B cell (primary cell): Measurements from ENCODE around the gene CAP2.

ENCODE experiments used
- CTCF ChIP-seq: fragments of 200-600 bp; IDR thresholded peaks from one replicate; pipeline ENCODE4 v1.8.0; 2022; ENCODE audit warnings: antibody characterized with exemption, mild to moderate bottlenecking
- EZH2 ChIP-seq: IDR thresholded peaks from 2 replicates; pipeline ENCODE4 v1.6.1; 2012; ENCODE audit warnings: borderline replicate concordance, low read depth, mild to moderate bottlenecking, moderate library complexity, low read length; ENCODE audit not compliant: insufficient read depth, poor library complexity, severe bottlenecking

DNA sequence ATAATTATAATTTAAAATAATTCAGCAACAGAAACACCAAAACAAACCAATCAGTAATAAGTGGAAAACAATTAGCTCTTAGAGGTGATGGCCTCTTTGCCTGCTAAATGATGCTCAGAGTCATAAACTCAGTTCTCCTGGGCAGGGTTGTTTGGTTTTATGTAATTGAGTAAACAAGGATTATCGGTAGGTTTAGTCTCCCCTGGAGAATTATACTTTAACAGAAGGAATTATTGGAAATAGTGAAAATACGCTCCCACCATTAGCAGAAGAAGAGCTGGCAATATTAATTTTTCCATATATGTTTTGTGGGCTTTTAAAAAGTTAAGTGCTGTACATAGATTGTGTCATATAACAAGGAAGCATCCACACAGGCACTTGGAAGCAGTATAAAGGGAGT is 27.0 kb downstream of the CAP2 start:
- TF ChIP-seq EZH2 (no peak), CTCF (no peak)
